ENCODE data around the gene MED25.

Gene MED25

GRCh38 chr19:49817964-49818648, at the start of gene MED25:
MED25 (plus strand) TSS chr19:49818289; CDS start chr19:49818342, 53 bp downstream.
- Histone ChIP-seq H3K9me3 (ENCODE audit: low read length) (no peaks in the 10 kb centered on the region), H3K4me3 (ENCODE audit: low read length) (peak within 1 kb of the TSS; percentile 99), H3K4me1 (ENCODE audit: insufficient read depth, low read length) (peaks cover 22% of the 10 kb centered on the region), H3K36me3 (ENCODE audit: insufficient read depth, low read length) (peaks cover 19% of the 10 kb centered on the region), H3K27me3 (ENCODE audit: insufficient read depth, low read length) (no peaks in the 10 kb centered on the region), H2AFZ (ENCODE audit: low read depth, low read length) (peak within 1 kb of the TSS; percentile 84)

GRCh38 chr19:49770529-49770928, 47.6 kb upstream of the MED25 start:
- Histone ChIP-seq H3K9me3 (ENCODE audit: low read length) (no peaks in the 10 kb centered on the region), H3K4me3 (ENCODE audit: low read length) (no peak overlapping the region), H3K27me3 (ENCODE audit: insufficient read depth, low read length) (no peaks in the 10 kb centered on the region)

GRCh38 chr19:49771674-49772139, 46.4 kb upstream of the MED25 start:
- Histone ChIP-seq H3K36me3 (ENCODE audit: insufficient read depth, low read length) (no peaks in the 10 kb centered on the region), H3K9me3 (ENCODE audit: low read length) (no peaks in the 10 kb centered on the region), H3K4me3 (ENCODE audit: low read length) (no peak overlapping the region), H3K4me1 (ENCODE audit: insufficient read depth, low read length) (peaks cover 13% of the 10 kb centered on the region), H2AFZ (ENCODE audit: low read depth, low read length) (no peak overlapping the region), H3K27me3 (ENCODE audit: insufficient read depth, low read length) (no peaks in the 10 kb centered on the region)

More at GRCh38 chr19:49770529-49770928, 47.6 kb upstream of the MED25 start:
- Histone ChIP-seq H3K36me3 (ENCODE audit: insufficient read depth, low read length) (no peaks in the 10 kb centered on the region), H3K4me1 (ENCODE audit: insufficient read depth, low read length) (peaks cover 19% of the 10 kb centered on the region), H2AFZ (ENCODE audit: low read depth, low read length) (no peak overlapping the region)

- no peaks in the 10 kb centered on the region for H3K27me3 ChIP-seq (ENCODE audit: insufficient read depth, low read length)
- H3K4me1 ChIP-seq (ENCODE audit: insufficient read depth, low read length) = peaks cover 7% of the 10 kb centered on the region
- H2AFZ ChIP-seq (ENCODE audit: low read depth, low read length) = no peak overlapping the region
- no peaks in the 10 kb centered on the region for H3K36me3 ChIP-seq (ENCODE audit: insufficient read depth, low read length)
- no peaks in the 10 kb centered on the region for H3K9me3 ChIP-seq (ENCODE audit: low read length)
- no peak overlapping the region for H3K4me3 ChIP-seq (ENCODE audit: low read length)
Measured at GRCh38 chr19:49772850-49773432, 45.1 kb upstream of the MED25 start.

GRCh38 chr19:49773663-49774350, 44.3 kb upstream of the MED25 start:
- Histone ChIP-seq H3K36me3 (ENCODE audit: insufficient read depth, low read length) (no peaks in the 10 kb centered on the region), H3K4me1 (ENCODE audit: insufficient read depth, low read length) (no peaks in the 10 kb centered on the region), H3K9me3 (ENCODE audit: low read length) (no peaks in the 10 kb centered on the region), H3K27me3 (ENCODE audit: insufficient read depth, low read length) (no peaks in the 10 kb centered on the region), H2AFZ (ENCODE audit: low read depth, low read length) (no peak overlapping the region), H3K4me3 (ENCODE audit: low read length) (no peak overlapping the region)

GRCh38 chr19:49774969-49775368, 43.1 kb upstream of the MED25 start:
- no peaks in the 10 kb centered on the region for H3K4me1 ChIP-seq (ENCODE audit: insufficient read depth, low read length)
- no peaks in the 10 kb centered on the region for H3K9me3 ChIP-seq (ENCODE audit: low read length)
- no peak overlapping the region for H3K4me3 ChIP-seq (ENCODE audit: low read length)
- H2AFZ ChIP-seq (ENCODE audit: low read depth, low read length) = no peak overlapping the region
- H3K36me3 ChIP-seq (ENCODE audit: insufficient read depth, low read length) = no peaks in the 10 kb centered on the region
- H3K27me3 ChIP-seq (ENCODE audit: insufficient read depth, low read length) = no peaks in the 10 kb centered on the region

- Histone ChIP-seq H3K9me3 (ENCODE audit: low read length) (no peaks in the 10 kb centered on the region), H3K4me3 (ENCODE audit: low read length) (no peak overlapping the region), H3K36me3 (ENCODE audit: insufficient read depth, low read length) (peaks cover 2% of the 10 kb centered on the region), H3K27me3 (ENCODE audit: insufficient read depth, low read length) (no peaks in the 10 kb centered on the region), H2AFZ (ENCODE audit: low read depth, low read length) (no peak overlapping the region), H3K4me1 (ENCODE audit: insufficient read depth, low read length) (no peaks in the 10 kb centered on the region)
Measured at GRCh38 chr19:49775742-49776370, 42.2 kb upstream of the MED25 start.

- Histone ChIP-seq H3K9me3 (ENCODE audit: low read length) (no peaks in the 10 kb centered on the region), H3K4me3 (ENCODE audit: low read length) (no peak overlapping the region), H3K36me3 (ENCODE audit: insufficient read depth, low read length) (peaks cover 2% of the 10 kb centered on the region), H3K27me3 (ENCODE audit: insufficient read depth, low read length) (no peaks in the 10 kb centered on the region), H3K4me1 (ENCODE audit: insufficient read depth, low read length) (no peaks in the 10 kb centered on the region), H2AFZ (ENCODE audit: low read depth, low read length) (no peak overlapping the region)
Measured at GRCh38 chr19:49776371-49776764, 41.7 kb upstream of the MED25 start.

- no peaks in the 10 kb centered on the region for H3K4me1 ChIP-seq (ENCODE audit: insufficient read depth, low read length)
- peaks cover 23% of the 10 kb centered on the region for H3K36me3 ChIP-seq (ENCODE audit: insufficient read depth, low read length)
- H2AFZ ChIP-seq (ENCODE audit: low read depth, low read length) = no peak overlapping the region
- H3K9me3 ChIP-seq (ENCODE audit: low read length) = no peaks in the 10 kb centered on the region
- H3K4me3 ChIP-seq (ENCODE audit: low read length) = no peak overlapping the region
- H3K27me3 ChIP-seq (ENCODE audit: insufficient read depth, low read length) = no peaks in the 10 kb centered on the region
Measured at GRCh38 chr19:49779731-49780555, 38.1 kb upstream of the MED25 start.

GRCh38 chr19:49780861-49781260, 37.2 kb upstream of the MED25 start:
- Histone ChIP-seq H3K4me1 (ENCODE audit: insufficient read depth, low read length) (no peaks in the 10 kb centered on the region), H3K27me3 (ENCODE audit: insufficient read depth, low read length) (no peaks in the 10 kb centered on the region), H3K4me3 (ENCODE audit: low read length) (no peak overlapping the region), H3K9me3 (ENCODE audit: low read length) (no peaks in the 10 kb centered on the region), H2AFZ (ENCODE audit: low read depth, low read length) (no peak overlapping the region), H3K36me3 (ENCODE audit: insufficient read depth, low read length) (peaks cover 28% of the 10 kb centered on the region)

GRCh38 chr19:49781394-49781793, 36.7 kb upstream of the MED25 start:
- Histone ChIP-seq H3K27me3 (ENCODE audit: insufficient read depth, low read length) (no peaks in the 10 kb centered on the region), H3K4me1 (ENCODE audit: insufficient read depth, low read length) (no peaks in the 10 kb centered on the region), H2AFZ (ENCODE audit: low read depth, low read length) (no peak overlapping the region), H3K9me3 (ENCODE audit: low read length) (no peaks in the 10 kb centered on the region), H3K36me3 (ENCODE audit: insufficient read depth, low read length) (peaks cover 31% of the 10 kb centered on the region), H3K4me3 (ENCODE audit: low read length) (no peak overlapping the region)

GRCh38 chr19:49782515-49782914, 35.6 kb upstream of the MED25 start:
- Histone ChIP-seq H3K4me3 (ENCODE audit: low read length) (no peak overlapping the region), H3K36me3 (ENCODE audit: insufficient read depth, low read length) (peaks cover 35% of the 10 kb centered on the region), H3K9me3 (ENCODE audit: low read length) (no peaks in the 10 kb centered on the region), H3K4me1 (ENCODE audit: insufficient read depth, low read length) (no peaks in the 10 kb centered on the region), H2AFZ (ENCODE audit: low read depth, low read length) (no peak overlapping the region), H3K27me3 (ENCODE audit: insufficient read depth, low read length) (no peaks in the 10 kb centered on the region)

Measured in neuron (in vitro differentiated cells).